Spleen (tissue), 7 donors: Measurements from ENCODE around the gene QSER1.

Experiments used
- POLR2A ChIP-seq, 3 donors: fragments of 450-650 bp; IDR thresholded peaks; one replicate each; pipeline ENCODE4 v1.5.1; 2017; ENCODE audit warnings: antibody characterized with exemption in 3 of 3, mild to moderate bottlenecking in 1 of 3
- POLR2AphosphoS5 ChIP-seq, 3 donors: sonication (generic); formaldehyde crosslinking; IDR thresholded peaks; one replicate each; pipeline ENCODE4 v1.5.1; 2017; ENCODE audit warnings: antibody characterized with exemption in 3 of 3
- TF ChIP-seq, protein P1 (sequence below), 11 experiments: fragments of 200-600 bp in 7 of 11; fragments of 450-650 bp in 4 of 11; sonication (generic) in 4 of 11; IDR thresholded peaks in 8 of 11; conservative IDR thresholded peaks in 3 of 11; 1 replicate in 7 of 11; 2 replicates in 4 of 11; pipeline versions ENCODE4 v1.4.0 to v1.8.0; 2016 to 2021; ENCODE audit warnings: antibody characterized with exemption in 11 of 11, inconsistent platforms in 4 of 11, mild to moderate bottlenecking in 1 of 11
- donor health status: DM: no; HTN: no; CAD: no; lungs with moderate emphysema.
- donor health status: DM: no; HTN: no; CAD: no.
- donor health status: DM: no; HTN: no; CAD: no.

DNA sequence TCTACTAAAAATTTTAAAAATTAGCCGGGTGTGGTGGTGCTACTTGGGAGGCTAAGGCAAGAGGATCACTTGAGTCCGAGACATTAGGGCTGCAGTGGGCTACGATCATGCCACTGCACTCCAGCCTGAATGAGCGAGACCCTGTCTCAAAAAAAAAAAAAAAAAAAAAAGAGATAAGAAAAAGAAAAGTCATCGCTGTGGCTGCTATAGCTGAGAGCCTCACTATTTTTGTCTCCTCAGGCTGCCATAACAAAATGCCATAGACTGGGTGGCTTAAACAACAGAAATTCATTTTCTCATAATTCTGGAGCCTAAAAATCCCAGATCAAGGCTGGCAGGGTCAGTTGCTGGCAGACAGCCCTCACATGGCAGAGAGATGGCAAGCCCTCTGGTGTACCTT is 93.0 kb downstream of the QSER1 start:
- TF ChIP-seq, protein P1, sequence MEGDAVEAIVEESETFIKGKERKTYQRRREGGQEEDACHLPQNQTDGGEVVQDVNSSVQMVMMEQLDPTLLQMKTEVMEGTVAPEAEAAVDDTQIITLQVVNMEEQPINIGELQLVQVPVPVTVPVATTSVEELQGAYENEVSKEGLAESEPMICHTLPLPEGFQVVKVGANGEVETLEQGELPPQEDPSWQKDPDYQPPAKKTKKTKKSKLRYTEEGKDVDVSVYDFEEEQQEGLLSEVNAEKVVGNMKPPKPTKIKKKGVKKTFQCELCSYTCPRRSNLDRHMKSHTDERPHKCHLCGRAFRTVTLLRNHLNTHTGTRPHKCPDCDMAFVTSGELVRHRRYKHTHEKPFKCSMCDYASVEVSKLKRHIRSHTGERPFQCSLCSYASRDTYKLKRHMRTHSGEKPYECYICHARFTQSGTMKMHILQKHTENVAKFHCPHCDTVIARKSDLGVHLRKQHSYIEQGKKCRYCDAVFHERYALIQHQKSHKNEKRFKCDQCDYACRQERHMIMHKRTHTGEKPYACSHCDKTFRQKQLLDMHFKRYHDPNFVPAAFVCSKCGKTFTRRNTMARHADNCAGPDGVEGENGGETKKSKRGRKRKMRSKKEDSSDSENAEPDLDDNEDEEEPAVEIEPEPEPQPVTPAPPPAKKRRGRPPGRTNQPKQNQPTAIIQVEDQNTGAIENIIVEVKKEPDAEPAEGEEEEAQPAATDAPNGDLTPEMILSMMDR (IDR thresholded peaks at IDR 0.05 in 8 of 11, conservative IDR thresholded peaks at IDR 0.05 in 3 of 11): no peak
- no peak for TF ChIP-seq POLR2A (IDR thresholded peaks at IDR 0.05)
- TF ChIP-seq POLR2AphosphoS5 (IDR thresholded peaks at IDR 0.05): no peak
